Endometrial microvascular endothelial cells (primary cell): ENCODE measurements around the gene FMC1. TPM values are rescaled to one million over a fixed set of nuclear protein-coding genes. Genes with fewer than 3 reads are reported as not detected.
"Not testable (repeated sequence)": the region's sequence is repeated elsewhere in the genome, so short reads cannot be mapped to it uniquely, and the experiment has no call there.

Experiments used
- in situ Hi-C: cut with HindIII; loops from 2 replicates; pipeline ENCODE4 v1.10.0; 2017; ENCODE audit warnings: low sequenced_read_pairs, low pct_unique_long_range_greater_than_20kb; ENCODE audit errors: inconsistent ontology term
- total RNA-seq: library from RNA; depleted of rRNA; stranded (reverse); fragments of >200 nt; gene quantifications from one replicate; pipeline ENCODE4 v1.2.3, GENCODE V29; 2015; ENCODE audit errors: inconsistent ontology term

Gene FMC1
- total RNA-seq, 1 donor from 2014 or later, result 9.7 TPM

DNA sequence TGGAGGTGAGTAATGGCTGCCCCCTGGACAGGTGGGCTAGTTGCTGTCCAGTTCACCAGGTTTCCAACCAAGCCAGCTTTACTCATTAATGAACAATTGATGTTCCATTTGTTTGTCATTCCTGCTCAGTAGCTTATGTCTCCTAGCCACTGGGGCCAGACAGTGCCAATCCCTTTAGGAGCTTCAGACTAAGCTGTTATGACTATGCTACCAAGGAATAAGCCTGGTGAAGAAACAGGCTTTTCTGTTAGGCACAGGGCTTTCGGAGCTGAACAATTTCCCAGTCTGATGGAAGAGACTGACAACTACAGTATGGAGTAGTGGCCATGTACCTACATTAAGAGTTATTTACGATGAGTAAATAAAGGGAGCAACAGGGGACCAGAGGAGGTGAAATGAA lies 2.1 kb upstream of the FMC1 start:
- in situ Hi-C loops, result no loop called here

DNA sequence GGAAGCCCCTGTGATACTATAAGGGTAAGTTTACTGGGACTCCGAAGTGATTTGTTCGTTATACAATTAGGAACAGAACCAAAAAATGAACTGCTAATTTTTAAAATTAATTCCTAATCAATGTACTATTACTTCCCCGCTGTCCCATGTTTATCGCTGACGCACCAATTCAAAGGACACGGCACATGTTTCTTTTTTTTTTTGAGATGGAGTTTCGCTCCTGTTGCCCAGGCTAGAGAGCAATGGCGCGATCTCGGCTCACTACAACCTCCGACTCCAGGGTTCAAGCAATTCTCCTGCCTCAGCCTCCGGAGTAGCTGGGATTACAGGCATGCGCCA lies 1.5 kb upstream of the FMC1 start:
- in situ Hi-C loops, result no loop called here

DNA sequence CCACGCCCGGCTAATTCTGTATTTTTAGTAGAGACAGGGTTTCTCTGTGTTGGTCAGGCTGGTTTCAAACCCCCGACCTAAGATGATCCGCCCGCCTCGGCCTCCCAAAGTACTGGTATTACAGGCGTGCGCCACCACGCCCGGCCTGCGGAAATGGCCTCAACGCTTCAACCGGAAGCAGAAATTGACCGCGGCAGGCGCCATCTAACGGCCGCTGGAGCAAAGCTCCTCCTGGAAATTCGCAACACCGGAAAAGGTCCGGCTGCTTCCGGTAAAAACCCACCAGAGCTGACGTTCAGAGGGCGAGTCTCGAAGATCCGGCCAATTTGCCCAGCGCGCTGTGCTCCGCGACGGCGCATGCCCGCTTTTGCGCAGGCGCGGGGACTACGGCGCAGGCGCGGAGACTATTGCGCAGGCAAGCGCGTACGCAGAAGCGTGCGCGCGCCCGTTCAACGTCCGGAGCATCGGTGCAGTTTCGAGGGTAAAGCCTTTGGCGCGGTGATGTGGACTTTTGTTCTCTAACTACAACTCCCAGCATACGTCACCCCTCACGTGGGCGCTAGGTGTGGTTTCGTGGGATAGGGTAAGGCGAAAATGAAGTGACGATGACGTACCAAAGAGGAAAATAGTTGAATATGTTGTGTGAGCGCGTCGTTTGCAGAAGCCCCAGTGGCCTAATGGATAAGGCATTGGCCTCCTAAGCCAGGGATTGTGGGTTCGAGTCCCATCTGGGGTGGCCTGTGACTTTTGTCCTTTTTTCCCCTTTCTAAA lies 915 bp upstream of the FMC1 start:
- in situ Hi-C loops, result no loop called here

DNA sequence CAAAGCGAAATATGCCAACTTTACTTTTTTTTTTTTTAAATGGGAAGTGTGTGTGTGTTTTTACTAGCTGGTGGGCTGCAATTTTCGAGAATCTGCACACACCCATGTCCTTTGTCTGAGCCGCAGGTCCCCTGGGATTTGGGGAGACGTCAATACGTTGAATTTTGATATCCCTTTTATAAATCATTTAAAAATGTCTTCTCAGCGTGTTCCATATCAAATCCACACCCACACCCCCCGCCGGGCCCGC lies 404 bp upstream of the FMC1 start:
- in situ Hi-C loops, result no loop called here

DNA sequence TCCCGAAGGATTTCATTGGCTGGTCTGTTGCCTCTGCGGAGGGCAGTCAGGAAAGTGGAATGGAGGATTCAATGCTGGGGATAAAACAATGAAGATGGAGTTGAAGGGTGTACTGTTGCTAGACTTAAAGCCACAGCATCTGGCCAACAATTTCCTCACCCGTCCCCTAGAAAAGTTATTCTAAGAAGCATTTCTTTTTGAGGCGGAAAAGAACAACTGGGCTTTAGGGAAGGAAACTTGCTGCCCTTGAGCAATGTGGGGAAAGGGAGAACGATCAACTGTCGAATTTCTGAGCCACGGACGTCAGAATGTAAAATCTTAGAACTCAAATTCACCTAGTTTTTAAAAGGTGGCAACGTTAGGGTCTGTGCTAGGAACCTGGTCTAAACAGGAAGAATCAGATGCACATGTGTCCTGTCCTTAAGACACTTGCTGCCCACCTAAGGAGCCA lies 664 bp downstream of the FMC1 start:
- in situ Hi-C loops, result no loop called here

DNA sequence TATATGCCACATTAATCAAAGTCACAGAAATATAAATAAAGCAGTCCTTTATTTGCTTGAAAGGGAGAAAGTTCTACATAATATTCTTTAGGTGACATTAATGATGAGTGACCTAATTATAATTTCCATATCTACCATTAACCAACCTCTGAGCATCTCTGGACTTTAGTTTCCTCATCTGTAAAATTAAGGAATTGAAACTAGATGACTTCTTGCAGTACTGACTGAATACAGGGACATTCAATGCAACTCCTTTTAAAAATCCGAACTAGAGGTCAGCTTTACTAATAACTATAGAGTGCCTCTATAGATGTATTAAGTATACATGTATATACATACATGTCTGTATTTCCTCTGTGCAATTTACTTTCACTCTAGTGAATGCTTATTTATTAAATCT lies 3.9 kb downstream of the FMC1 start:
- in situ Hi-C loops, result no loop called here

DNA sequence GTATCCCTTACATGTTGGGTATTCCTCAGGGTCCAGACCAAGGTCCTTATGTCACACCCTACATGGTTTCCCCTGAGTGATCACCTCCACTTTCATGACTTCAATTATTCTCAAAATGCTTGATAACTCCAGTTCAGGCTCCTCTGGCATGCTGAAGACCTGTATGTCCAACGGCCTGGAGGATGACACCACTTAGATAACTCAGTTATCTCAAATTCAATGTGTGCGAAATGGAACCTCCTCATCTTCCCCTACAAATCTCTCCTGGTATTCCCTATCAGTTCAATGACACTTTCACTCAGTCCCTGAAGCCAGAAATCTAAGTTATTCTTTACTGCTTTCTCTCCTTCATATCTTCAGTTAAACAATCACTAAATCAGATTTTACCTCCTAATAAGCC lies 9.9 kb downstream of the FMC1 start:
- in situ Hi-C loops, result no loop called here

DNA sequence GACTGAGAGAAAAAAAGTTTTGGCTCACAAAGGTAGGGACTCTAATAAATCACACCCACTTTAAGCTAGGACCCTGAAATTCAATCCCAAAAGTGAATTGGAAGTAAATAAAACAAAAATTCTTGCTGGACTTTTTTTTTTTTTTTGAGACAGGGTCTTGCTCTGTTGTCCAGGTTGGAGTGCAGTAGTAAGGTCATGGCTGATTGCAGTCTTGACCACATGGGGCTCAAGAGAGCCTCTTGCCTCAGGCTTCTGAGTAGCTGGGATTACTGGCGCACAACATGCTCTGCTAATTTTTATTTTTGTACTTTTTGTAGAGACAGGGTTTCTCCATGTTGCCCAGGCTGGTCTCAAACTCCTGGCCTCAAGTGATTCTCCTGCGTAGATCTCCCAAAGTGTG lies 13.6 kb downstream of the FMC1 start:
- in situ Hi-C loops, result no loop called here

DNA sequence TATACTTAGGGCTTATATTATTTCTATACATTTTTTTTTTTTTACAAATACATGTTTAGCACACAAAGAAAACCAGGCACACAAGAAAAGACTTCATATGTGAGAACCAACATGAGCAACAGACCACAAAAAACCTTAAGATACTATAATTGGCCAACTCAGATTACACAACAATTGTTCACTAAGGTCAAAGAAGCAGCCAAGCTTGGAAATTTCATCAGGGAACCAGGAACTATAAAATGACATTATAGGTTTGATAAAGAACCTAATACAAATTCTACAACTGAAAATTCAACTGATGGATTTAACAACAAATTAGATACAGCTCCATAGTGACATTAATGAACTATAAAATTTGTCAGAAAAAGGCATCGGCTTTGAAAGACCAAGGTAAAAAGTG lies 14.2 kb downstream of the FMC1 start:
- in situ Hi-C loops, result no loop called here

DNA sequence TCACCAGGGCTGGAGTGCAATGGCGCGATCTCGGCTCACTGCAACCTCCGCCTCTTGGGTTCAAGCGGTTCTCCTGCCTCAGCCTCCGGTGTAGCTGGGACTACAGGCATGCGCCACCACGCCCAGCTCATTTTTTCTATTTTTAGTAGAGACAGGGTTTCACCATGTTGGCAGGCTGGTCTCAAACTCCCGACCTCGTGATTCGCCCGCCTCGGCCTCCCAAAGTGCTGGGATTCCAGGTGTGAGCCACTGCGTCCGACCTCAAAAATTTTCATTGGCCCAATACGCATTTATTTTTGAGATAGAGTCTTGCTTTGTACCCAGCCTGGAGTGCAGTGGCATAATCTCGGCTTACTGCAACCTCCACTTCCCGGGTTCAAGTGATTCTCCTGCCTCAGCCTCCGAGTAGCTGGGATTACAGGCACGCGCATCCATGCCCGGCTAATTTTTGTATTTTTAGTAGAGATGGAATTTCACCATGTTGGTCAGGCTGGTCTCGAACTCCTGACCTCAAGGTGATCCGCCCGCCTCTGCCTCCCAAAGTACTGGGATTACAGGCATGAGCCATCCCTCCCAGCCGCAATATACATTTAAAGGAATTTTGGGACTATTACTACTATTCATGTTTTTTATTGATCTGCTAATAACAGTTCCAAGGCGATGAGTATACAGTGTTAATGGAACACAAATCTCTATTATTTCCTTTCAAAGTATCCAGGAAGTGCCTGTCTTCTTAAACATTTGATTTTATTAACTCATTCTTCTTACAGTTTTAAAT lies 16.8 kb downstream of the FMC1 start:
- in situ Hi-C loops, result not testable (repeated sequence)

DNA sequence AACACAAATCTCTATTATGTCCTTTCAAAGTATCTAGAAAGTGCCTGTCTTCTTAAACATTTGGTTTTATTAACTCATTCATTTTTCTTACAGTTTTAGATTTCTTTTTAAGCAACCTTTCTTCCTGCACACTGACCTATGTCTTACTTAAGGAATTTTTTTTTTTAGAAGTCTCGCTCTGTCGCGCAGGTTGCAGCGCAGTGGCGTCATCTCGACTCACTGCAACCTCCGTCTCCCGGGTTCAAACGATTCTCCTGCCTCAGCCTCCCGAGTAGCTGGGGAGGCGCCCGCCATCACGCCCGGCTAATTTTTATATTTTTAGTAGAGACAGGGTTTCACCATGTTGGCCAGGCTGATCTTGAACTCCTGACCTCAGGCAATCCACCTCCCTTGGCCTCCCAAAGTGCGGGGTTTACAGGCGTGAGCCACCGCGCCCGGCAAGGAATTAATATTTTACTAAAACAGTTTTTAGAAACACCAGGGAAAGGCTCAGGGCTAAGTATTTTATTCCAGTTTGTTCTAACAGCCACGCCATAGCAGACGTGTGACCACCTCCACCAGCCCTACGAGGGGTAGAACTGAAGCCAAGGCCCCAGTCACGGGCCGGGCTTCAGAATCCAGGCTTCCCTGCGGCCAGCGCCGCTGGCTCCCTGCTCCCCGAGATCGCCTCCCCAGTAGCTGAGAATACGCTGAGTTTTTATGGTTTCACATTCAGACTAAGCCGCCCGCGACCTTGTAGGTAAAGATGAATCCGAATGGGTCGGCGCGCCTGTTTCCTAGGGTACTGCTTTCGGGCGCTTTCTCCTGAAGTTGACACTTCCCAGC lies 17.6 kb downstream of the FMC1 start:
- in situ Hi-C loops, result no loop called here

DNA sequence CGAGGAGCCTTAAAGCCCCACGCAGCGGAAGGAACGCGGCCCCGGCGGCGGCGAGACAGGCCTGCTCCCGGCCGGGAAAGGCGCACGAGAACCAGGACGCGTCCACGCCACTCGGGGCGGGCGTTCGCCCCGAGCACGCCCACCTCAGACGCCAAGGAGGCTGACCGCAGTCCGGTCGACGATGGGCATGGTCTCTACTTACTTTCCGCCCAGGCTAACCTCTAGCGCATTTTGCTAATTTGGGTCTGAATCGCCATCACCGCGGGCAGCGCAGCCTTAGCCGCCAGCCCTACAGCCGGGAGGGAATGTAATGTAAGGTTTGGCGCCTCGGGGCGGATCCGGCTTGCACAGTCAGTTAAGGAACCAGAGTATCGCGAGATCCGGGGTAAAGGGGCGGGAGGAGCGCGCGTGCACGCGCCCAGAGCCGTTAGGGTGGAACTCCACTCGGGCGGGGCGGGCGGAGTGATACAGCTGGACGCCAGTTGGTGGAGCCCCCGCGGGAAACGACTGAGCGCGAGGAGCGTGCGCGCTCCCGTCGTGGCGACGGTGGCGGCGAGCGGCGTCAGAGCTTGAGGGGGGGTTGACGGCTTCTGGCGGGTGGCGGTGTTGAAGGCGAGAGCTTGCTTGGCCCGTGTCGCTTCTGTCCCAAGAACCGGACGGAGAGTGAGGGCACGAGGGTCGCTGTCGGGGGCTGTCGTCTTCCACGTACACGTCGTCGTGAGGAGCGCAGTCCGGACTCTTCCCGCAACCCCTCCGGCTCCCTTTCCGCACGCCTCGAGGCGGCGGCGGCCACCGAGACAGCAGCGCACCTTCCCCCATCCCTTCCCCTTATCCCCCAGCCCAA lies 18.5 kb downstream of the FMC1 start, which contains the start of gene LUC7L2:
Gene LUC7L2, plus strand, starts transcription at position 529 of the 844 bp plus-strand sequence. CDS start 368 bp downstream, outside the sequence.
- in situ Hi-C loops, result no loop called here

DNA sequence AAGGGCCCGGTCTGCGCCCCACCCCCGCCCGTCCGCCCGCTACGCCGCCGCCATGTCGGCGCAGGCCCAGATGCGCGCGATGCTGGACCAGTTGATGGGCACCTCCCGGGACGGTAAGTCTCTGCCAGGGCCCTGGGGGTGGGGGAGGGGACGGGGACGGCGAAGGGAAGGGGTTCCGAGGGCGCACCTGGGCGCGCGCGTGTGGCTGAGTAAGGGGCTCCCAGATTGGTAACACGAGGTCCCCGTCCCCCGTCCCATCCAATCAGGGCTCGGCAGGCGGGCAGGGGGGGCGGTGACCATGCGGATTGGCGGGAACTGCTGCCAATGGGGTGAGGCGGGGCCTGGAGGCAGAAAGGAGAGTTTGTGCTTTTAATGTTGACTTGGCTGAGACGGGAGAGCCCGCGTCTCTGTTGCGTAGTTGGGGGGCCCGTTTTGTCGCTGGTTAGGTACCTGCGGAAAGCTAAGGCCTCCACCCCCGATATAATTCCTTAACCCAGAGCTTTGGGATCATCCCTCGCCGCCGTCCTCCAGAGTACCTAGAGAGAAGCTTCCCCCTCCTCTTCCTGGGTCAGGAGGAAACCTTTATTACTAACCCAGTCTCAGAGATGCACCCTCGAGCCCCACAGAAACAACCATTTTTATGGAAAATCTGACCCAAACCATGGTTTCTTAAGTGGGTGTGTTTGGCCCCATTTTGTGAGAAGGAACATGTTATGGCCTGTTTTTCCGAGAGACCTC lies 19.2 kb downstream of the FMC1 start:
- in situ Hi-C loops, result no loop called here

DNA sequence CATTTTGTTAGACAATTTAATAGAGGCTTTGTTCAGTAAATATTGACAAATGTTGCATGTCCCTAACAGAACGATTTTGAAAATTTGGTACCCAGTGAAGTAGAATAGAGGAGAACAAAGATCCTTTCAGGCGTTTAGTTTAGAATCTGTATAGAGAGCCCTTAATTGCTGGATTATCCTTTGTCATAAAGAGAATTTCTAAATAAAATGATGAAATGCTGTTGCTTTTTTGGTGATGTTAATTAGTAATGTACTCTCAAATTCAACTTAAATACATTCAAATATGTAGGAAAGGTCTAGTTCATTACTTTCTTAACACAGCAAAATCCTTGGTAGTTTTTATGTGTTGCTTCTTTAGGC lies 19.8 kb downstream of the FMC1 start:
- in situ Hi-C loops, result no loop called here

DNA sequence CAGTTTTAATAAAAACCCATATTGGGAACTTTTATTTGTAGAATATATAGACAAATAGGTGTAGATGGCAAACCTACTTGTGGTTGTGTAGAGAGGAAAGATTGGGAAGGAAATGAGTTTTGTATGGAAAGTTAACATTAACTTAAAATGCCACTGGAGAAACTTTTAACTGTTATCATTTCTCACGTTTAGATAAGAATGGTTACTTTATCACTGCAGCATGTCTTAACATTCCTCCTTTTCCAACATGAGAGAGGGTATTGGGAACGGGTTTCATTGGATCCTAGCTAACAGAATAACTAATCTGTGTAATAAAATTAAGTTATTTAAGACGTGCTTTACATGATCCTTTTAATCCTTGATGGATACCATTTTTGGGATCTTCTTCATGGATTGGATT lies 20.4 kb downstream of the FMC1 start:
- in situ Hi-C loops, result no loop called here

DNA sequence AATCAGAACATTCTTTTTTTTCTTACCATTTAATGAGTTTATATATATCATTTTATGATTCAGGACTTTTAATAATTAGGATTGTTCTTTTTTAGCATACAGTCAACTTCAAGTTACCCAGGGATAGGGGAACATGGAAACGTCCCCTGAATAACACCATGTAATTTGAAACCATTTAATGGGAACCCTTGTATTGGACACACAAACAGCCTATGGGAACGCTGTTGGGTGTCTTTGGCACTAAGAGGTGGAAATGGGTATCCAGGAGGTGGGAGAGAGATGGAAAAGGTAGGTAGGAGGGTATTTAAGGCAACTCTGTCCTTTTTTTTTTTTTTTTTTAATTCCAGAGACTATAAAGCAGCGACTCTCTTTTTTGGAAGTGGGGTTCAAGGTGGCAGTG lies 21.2 kb downstream of the FMC1 start:
- in situ Hi-C loops, result no loop called here

DNA sequence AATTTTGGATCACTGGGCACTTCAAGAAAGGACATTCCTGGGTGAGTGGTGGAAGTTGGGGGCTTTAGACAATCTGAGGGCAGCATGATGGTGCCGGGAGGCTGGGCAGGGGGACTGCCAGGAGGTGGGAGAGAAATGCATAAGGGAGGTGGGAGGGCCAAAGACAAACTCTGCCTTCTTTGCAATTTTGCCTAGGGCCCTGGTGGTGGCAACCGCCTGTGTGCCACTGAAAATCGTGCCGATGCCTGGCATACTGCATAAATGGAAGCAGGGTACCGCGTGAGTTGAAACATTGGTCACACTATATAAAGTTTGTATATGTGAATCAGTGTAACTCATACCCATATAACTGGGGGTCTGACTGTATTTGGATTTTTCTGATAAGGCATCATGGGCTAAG lies 21.8 kb downstream of the FMC1 start:
- in situ Hi-C loops, result no loop called here

DNA sequence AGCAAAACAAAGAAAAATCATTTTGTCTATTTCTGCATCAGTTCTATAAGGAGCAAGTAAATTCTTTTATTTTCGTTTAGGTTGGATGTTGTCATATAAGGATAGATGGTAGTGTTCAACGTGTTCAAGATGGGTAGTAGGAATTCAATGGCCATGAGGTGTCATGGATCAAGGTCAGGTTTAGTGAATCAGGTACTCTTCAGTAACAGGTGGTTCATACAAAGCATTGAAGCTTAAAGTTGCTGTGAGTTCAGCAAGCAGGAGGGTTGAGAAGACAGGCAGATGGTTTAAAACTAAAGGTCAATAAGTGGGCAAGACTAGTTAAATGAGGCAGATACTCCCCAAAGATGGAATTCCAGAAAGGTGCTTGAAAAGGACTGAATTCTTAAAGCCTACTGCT lies 24.2 kb downstream of the FMC1 start:
- in situ Hi-C loops, result no loop called here
